T-helper 1 cell treated with Interleukin-12 subunit alpha and Interleukin-12 subunit beta and Interleukin-4 antibody, amounts not matched to agents 30 ng/mL and 1 ng/mL, for 36 hours (primary cell): Measurements from ENCODE around the gene TP73. TPM values are rescaled to one million over a fixed set of nuclear protein-coding genes. Genes with fewer than 3 reads are reported as not detected.

Source experiments
- intact Hi-C: fragments of 100-400 bp; cut with micrococcal nuclease; formaldehyde crosslinking; loops from one replicate; pipeline ENCODE4 v1.15.1; 2024
- total RNA-seq: library from RNA; stranded (reverse); gene quantifications from 2 replicates; pipeline ENCODE4 v1.2.3, GENCODE V29; 2022

The TP73 gene
- total RNA-seq, 1 donor from 2014 or later: 1.4 TPM

GRCh38 chr1:3618531-3618880 lies 33.8 kb upstream of the TP73 start:
- intact Hi-C loops: no loop called here

- intact Hi-C loops: loop anchor here (1.0 kb wide), 4 partner anchors 54 to 166 kb away; no protein-coding TSS in a partner anchor
These were observed 33.2 kb upstream of the TP73 start for GRCh38 chr1:3618881-3619671.

DNA sequence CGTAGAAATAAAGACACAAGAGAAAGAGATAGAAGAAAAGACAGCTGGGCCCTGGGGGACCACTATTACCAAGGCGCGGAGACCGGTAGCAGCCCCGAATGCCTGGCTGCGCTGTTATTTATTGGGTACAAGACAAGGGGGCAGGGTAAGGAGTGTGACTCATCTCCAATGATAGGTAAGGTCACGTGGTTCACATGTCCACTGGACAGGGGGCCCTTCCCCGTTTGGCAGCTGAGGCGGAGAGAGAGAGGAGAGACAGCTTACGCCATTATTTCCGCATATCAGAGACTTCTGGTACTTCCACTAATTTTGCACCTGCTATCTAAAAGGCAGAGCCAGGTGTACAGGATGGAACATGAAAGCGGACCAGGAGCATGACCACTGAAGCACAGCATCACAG lies 31.6 kb upstream of the TP73 start:
- intact Hi-C loops: loop anchor here (10.0 kb wide), 1 partner anchor 234 kb away; the partner anchor contains the start of genes CEP104 and DFFB

DNA sequence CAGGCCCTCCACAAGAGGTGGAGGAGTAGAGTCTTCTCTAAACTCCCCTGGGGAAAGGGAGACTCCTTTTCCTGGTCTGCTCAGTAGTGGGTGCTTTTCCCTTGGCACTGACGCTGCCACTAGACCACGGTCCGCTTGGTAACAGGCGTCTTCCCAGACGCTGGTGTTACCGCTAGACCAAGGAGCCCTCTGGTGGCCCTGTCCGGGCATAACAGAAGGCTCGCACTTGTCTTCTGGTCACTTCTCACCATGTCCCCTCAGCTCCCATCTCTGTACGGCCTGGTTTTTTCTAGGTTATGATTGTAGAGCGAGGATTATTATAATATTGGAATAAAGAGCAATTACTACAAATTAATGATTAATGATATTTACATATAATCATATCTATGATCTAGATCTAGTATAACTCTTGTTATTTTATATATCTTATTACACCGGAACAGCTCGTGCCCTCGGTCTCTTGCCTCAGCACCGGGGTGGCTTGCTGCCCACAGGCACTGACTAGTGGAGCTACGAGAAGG lies 31.1 kb upstream of the TP73 start:
- intact Hi-C loops: loop anchor here (10.0 kb wide), 1 partner anchor 234 kb away; the partner anchor contains the start of genes CEP104 and DFFB

GRCh38 chr1:3622102-3622501 lies 30.2 kb upstream of the TP73 start:
- intact Hi-C loops: loop anchor here (10.0 kb wide), 1 partner anchor 233 kb away; the partner anchor contains the start of genes CEP104 and DFFB

DNA sequence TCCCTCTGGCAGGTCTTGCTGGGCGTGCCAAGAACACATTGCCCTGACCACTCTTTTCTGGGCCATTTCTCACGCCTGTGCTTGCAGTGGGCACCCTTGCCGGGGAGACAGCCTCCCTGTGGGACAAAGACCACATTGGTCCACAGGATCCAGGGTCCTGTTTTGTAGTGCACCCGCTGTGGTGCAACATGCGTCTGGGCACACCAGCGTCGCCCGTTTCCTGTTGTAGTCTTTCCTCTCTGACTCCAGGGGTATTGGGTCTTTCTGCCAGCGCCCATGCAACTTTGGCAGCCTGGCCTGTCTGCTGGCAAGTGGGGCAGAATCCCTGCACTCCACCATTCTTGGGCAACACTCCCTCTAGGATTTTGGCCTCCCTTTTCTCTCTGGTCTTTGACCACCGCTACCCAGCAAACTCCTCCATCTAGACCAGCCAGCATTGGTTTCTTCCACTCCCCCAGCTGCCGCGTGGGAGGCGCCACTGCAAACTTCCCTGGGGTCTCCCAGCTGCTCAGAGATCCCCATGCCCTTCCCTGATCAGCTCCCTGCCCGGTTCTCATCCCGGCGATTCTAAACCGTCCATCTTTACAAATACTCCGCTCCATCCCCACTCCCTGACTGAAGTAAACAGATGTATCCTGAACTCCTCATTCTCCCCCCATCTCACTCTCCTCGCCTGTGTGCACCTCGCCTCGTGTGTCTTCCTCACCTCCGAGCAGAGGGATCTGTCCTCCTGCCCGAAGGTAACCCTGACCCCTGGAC lies 28.7 kb upstream of the TP73 start:
- intact Hi-C loops: loop anchor here (1.0 to 10.0 kb wide), 7 partner anchors 27 to 277 kb away; partner anchors contain the start of genes C1orf174, CEP104, DFFB and LRRC47

DNA sequence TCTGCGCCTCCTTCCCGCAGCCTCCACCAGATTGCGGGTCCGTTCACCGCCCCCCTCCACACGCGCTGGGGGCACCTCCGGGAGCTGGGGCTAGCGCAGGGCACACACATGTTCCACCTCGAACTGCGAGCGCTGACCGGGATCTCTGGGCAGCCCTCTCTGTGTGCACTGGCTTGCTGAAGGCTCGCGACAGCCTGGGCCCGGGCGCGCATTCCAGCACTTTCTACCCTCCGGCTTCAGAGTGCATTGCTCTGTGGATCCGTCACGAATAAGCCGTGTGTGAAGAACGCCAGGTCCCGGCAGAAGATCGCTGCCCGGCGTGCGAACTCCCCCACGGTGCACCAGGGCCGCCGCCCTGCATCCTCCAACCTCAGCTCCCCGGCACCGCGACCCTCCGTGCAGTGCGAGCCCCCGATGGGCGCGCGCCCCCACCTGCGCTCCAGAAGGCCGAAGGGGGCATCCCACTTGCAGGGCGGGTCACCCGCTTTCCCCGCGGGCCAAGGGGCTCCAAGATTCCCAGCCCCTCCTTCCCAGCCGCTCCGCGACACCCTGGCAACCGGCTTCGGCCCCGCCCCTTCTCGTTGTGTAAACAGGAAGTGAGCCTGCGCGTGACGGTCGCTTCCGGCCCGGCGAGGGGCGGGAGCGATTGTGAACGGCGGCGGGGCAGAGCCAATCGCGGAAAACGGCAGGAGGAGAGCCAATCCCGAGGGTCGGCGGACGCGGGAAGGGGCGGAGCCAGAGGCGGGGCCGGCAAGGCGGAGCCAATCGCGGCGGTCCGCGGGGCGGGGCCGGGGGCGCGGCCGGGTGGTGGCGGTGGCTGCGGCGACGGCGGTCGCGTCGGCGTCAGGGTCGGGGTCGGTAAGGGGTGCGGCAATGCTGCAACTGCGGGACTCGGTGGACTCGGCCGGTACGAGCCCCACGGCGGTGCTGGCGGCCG lies 27.8 kb upstream of the TP73 start, which contains the start of gene TPRG1L:
Gene TPRG1L, plus strand, starts transcription at position 816 of the 937 bp plus-strand sequence. Its CDS starts 58 bp downstream, at position 874.
- intact Hi-C loops: loop anchor here (1.0 to 10.0 kb wide), 8 partner anchors 26 to 1037 kb away; partner anchors contain the start of genes C1orf174, CEP104, DFFB and LRRC47

DNA sequence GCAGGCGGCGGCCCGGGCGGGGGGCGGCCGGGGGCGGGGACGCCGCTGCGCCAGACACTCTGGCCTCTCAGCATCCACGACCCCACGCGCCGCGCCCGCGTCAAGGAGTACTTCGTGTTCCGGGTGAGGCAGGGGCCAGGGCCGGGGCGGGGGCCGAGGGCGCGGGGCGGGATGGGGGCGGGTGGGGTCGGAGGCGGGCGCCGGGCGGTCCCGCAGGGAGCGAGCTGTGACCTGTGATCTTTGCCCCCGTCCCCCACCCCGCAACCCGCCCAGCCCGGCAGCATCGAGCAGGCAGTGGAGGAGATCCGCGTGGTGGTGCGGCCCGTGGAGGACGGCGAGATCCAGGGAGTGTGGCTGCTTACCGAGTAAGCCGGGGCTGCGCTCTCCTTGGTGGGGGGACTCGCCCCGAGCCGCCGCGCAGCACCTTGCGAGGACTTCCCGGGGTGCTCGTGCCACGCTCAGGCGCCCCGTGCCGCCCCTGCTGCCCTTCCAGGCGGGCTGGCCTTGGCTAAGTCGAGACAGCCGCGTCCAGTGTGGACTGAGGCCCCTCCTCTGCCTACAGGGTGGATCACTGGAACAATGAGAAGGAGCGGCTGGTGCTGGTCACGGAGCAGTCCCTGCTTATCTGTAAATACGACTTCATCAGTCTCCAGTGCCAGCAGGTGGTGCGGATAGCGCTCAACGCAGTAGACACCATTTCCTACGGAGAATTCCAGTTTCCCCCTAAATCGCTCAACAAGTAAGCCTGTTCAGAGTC lies 27.0 kb upstream of the TP73 start:
- intact Hi-C loops: loop anchor here (2.0 to 10.0 kb wide), 4 partner anchors 147 to 1038 kb away; partner anchors contain the start of genes C1orf174, CEP104, DFFB and PRXL2B

DNA sequence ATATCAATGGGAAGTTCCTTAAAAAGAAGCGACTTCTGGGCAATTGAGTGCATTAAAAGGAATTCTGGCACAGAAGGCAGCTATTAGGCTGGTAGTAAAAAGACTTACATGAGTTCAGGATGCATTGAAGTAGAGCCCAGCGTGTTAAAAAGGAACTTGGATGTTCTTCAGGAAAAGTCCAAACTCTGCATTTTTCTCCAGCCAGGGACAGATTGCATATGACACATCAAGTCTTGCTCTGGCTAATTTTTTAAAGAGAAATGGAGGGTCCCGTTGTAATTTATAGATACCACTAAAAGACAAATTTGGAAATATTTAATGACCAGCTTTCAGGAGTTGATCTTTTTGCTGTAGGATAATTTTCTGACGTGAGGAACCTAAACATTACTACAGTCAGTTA lies 26.3 kb upstream of the TP73 start:
- intact Hi-C loops: loop anchor here (5.0 to 10.0 kb wide), 2 partner anchors 229 to 1039 kb away; partner anchors contain the start of genes CEP104, DFFB and PRXL2B

- intact Hi-C loops: loop anchor here (5.0 to 10.0 kb wide), 2 partner anchors 227 to 1040 kb away; partner anchors contain the start of genes CEP104, DFFB and PRXL2B
These were observed 24.6 kb upstream of the TP73 start for GRCh38 chr1:3627515-3628253.

DNA sequence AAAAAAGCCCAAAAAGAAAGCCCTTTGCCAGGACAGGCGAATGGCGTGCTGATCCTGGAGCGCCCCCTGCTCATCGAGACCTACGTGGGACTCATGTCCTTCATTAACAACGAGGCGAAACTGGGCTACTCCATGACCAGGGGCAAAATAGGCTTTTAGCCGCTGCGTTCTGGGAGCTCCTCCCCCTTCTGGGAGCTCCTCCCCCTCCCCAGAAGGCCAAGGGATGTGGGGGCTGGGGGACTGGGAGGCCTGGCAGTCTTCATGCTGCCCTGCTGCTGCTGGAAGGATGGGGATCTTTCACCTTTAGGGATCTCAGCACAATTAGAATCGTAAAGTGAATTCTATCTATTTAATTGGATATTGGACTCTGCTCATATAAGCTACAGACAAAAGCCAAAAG lies 23.9 kb upstream of the TP73 start:
- intact Hi-C loops: loop anchor here (5.0 to 10.0 kb wide), 2 partner anchors 226 to 1041 kb away; partner anchors contain the start of genes CEP104, DFFB and PRXL2B

GRCh38 chr1:3629561-3630160 lies 22.7 kb upstream of the TP73 start:
- intact Hi-C loops: loop anchor here (5.0 to 10.0 kb wide), 2 partner anchors 225 to 1042 kb away; partner anchors contain the start of genes CEP104, DFFB and PRXL2B

DNA sequence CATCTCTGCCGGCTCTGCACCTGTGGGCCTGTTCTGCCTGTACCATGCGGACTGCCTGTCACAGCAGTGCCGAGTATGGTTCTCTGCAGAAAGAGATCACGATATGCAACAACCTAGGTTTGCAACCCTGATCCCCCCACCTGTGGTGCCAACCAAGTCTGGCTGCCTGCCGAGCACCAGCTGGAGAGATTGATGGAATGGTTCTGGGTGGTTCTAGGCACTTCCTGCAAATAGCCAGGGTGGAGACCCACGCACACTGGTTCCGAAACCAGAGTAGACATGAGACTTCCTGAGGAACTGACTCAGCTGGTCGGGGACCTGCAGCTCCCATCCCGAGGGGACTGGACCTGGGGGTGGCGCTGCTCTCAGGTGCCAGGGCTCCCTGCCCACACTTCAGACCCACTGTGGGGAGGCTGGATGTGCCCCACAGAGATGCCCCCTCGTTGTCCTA lies 22.1 kb upstream of the TP73 start:
- intact Hi-C loops: no loop called here

DNA sequence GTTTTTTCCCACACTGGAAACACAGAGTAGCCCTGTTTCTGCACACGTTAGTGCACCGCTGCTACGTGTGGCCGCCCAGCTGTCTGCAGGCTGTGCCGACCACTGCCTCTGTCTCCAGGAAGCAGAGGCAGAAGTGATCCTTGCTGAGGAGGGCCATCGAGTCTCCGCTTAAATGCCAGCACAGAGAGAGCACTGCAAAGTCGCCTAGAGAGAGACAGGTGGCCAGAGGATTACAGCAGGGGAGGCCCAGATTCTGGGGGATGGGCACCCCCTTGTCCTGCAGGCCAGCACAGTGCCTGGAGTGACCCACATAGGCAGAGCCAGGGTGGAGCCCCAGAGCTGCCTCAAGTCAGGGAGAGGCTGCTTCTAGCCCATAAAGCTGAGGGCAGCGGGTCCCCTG lies 21.4 kb upstream of the TP73 start:
- intact Hi-C loops: no loop called here

GRCh38 chr1:3631320-3632260 lies 20.7 kb upstream of the TP73 start:
- intact Hi-C loops: no loop called here

DNA sequence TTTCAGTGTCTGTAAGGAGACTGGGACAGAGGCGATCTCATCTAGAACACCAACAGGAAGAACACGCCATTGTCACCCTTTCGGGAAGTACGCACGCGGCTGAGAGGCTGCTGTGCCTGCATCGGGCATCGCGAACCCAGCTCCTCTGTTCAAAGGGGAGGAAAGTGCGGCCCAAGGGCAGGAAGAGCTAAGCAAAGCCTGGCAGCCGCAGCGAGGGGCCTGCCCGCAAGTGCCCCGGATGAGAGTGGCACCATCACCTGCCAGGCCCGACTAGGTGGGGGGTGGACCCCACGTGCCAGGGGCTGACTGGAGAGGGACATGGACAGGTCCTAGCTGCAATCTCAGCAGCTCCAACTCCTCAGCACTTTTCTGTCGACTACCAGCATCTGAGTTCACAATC lies 20.0 kb upstream of the TP73 start:
- intact Hi-C loops: no loop called here
